T-helper 17 cell (primary cell): ENCODE results near the gene CAMKMT. TPM values are rescaled to one million over a fixed set of nuclear protein-coding genes. Genes with fewer than 3 reads are reported as not detected.

Source experiments
- ATAC-seq: fragments of 150-1000 bp; cut with Tn5 transposase; 2 replicates; pipeline ENCODE4 v1.10.0; 2021; ENCODE audit warnings: mild to moderate bottlenecking, moderate library complexity
- DNase-seq, 3 donors: peaks; one replicate each; pipeline versions ENCODE4 v3.0.0 to v3.0.0-alpha.2; 2020 to 2021
- H3K9me3 ChIP-seq: one replicate; pipeline ENCODE4 v1.7.0; 2013; ENCODE audit warnings: low read length, mild to moderate bottlenecking; ENCODE audit not compliant: control insufficient read depth, poor library complexity, severe bottlenecking
- H3K27ac Mint-ChIP-seq: one replicate; pipeline ENCODE4 v1.8.0; 2022; ENCODE audit warnings: mild to moderate bottlenecking, moderate library complexity, mixed read lengths
- H3K27me3 Mint-ChIP-seq: one replicate; pipeline ENCODE4 v1.8.0; 2022; ENCODE audit warnings: mixed read lengths
- H3K36me3 Mint-ChIP-seq: one replicate; pipeline ENCODE4 v1.8.0; 2022; ENCODE audit warnings: low read depth, mixed read lengths
- H3K4me1 Mint-ChIP-seq: one replicate; pipeline ENCODE4 v1.8.0; 2022; ENCODE audit warnings: mild to moderate bottlenecking, mixed read lengths
- H3K4me3 Mint-ChIP-seq: one replicate; pipeline ENCODE4 v1.8.0; 2022; ENCODE audit warnings: mild to moderate bottlenecking, moderate library complexity, mixed read lengths
- total RNA-seq, 4 donors: library from RNA in 2 of 4; stranded (reverse) in 2 of 4; gene quantifications; one replicate each; pipeline ENCODE4 v1.2.3 and lab custom pipeline; 2022 to 2026

Gene CAMKMT
- total RNA-seq, 2 donors from 2014 or later: 14.8 to 19.8 TPM

DNA sequence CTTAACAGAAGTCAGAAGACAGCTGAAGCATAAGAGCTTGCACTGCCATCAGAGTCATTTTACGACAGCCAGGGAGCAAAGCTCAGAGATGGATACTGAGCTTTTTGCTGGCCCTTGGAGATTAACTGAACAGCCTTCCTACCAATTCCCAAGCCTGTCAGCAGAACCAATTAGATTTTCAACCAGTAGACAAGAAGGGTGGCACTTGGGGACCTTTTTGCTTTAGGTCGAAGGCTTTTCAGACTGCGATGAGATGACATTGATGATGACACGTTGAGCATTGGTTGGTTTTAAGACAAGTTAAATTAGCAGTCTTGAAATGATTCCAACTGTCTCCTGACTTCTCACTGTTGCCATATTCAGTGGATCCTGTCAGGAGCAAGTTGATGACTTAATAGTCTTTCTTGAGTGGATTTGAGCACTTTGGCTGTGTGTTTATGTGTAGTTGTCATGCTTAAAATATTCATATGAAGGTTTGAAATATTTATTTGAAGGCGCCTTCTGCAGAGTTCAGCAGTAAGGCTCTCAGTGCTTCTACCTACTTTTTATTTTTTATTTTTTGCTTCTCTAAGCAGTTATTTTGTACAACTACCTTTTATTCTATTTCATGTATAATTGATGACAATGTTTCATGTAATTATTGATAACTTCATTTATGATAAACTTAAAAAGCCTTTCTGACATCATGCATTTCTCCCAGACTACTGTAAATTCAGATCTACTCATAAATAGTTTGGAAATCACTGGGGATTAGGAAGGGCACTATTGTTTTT lies 256.7 kb downstream of the CAMKMT start:
- no peak overlapping the region for H3K4me3 Mint-ChIP-seq
- DNase-seq (no peak), ATAC-seq (no peak)
- H3K4me1 Mint-ChIP-seq: peaks cover 6% of the 10 kb centered on the region
- no peaks in the 10 kb centered on the region for H3K9me3 ChIP-seq
- no peaks in the 10 kb centered on the region for H3K27me3 Mint-ChIP-seq
- H3K36me3 Mint-ChIP-seq: no peaks in the 10 kb centered on the region
- no peak overlapping the region for H3K27ac Mint-ChIP-seq

DNA sequence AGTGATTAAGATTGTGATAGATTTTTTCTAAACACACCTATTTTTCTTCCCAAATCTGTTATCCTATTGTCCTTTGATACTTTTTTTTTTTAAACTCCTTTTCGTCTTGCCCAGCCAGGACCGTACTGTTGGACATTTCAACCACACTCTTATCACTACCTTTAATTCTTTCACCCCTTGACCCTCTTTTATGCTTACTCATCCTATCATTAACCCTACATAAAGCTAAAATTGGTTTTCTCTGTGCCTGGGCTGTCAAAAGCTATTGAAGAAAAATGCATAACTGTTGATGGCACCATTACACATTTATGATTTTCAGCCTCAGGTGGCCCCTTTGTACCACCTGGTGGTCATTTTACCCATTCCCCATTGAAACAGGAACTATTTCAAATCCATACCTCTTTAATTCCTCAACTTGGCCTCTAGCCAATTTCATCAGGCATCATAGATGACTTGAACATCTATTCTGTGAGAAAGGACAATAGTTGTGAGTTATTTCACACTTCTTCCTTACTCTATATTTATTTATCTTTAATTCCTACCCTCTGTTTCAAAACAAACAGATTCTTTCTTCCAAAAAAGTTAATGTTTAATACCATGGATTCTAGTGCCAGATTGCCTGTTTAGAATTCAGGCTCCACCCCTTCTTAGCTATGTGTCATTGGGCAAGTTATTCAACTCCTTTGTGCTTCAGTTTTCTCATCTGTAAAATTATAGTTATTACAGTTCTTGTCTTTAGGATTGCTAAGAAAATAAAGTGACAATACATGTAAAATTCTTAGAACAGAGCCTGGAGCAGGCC lies 258.6 kb downstream of the CAMKMT start:
- no peaks in the 10 kb centered on the region for H3K9me3 ChIP-seq
- no peak for DNase-seq
- H3K27ac Mint-ChIP-seq: no peak overlapping the region

DNA sequence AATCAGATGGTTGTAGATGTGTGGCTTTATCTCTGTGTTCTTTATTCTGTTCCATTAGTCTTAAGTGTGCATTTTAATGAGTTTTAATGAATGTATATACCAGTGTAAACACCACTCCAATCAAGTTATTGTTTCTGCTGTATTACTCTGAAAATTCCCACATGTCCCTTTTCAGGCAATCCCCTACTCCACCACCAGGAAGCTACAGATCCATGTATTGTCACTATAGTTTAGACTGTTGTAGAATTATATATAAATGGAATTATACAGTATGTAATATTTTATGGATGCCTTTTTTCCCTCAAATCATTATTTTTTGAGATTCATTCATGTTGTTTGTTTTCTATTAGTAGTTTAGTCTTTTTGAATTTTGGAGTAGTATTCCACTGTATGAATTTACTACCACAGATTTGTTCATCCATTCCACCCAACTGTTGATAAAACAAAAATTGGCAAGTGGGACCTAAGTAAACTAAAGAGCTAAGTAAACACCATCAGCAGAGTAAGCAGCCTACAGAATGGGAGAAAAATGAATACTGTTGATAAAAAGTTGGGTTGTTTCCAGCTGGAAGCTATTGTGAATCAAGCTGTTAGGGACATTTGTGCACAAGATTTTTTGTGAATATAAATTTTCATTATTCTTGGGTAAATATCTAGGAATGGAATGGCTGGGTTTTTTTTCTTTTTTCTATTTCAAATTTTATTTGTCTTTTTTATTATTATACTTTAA lies 262.0 kb downstream of the CAMKMT start:
- Mint-ChIP-seq H3K27ac (no peak overlapping the region), H3K27me3 (no peaks in the 10 kb centered on the region), H3K4me1 (no peaks in the 10 kb centered on the region), H3K4me3 (no peak overlapping the region), H3K36me3 (peaks cover 2% of the 10 kb centered on the region)
- DNase-seq (no peak), ATAC-seq (no peak)
- H3K9me3 ChIP-seq: no peaks in the 10 kb centered on the region

More for the DNA sequence above, 258.6 kb downstream of the CAMKMT start:
- Mint-ChIP-seq H3K27me3 (no peaks in the 10 kb centered on the region), H3K36me3 (no peaks in the 10 kb centered on the region), H3K4me3 (no peak overlapping the region), H3K4me1 (peaks cover 6% of the 10 kb centered on the region)
- ATAC-seq: no peak

DNA sequence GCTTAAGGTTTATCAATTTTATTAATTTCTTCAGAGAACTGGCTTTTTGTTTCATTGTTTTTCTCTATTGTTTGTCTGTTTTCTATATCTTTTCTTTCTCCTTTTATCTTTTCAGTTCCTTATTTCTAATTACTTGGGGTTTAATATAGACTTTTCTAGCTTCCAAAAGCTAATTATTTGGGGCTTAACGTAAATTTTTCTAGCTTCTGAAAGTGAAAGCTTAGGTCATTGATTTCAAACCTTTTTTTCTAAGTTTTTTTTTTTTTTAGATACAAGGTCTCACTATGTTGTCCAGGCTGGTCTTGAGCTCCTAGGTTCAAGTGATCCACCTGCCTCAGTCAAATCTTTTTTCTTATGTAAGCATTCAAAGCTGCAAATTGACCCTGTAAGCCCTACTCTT lies 266.6 kb downstream of the CAMKMT start:
- no peak for ATAC-seq
- H3K27ac Mint-ChIP-seq: no peak overlapping the region

DNA sequence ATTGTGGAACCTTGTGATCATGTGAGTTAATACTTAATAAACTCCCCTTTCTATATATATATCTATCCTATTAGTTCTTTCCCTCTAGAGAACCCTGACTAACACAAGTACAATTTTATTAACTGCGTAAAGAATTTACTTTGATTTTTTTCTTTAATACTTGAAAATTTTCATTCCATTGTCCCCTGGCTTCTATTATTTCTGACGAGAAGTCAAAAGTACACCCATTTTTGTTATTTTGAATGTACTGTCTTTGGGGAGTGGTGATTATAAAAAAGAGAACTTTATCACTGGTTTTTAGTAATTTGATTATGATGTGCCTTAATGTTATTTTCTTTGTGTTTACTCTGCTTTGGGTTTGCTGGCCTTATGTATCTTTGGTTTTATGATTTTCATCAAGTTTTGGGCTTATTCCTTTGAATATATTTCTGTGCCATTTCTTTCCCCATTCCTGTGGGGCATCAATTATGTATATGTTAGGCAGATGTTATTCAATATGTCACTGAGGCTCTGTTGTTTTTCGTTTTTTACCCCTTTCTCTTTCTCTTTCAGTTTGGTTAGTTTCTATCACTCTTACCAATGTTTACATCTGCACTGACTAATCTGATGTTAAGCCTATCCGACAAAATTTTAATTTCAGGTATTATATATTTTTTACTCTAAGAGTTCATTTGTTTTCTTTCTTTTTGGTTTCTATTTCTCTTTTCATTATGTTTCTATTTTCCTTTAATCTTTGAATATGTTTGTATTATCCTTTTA lies 271.4 kb downstream of the CAMKMT start:
- no peak for DNase-seq
- H3K4me3 Mint-ChIP-seq: no peak overlapping the region
- H3K27me3 Mint-ChIP-seq: no peaks in the 10 kb centered on the region
- no peaks in the 10 kb centered on the region for H3K4me1 Mint-ChIP-seq
- no peak for ATAC-seq
- no peaks in the 10 kb centered on the region for H3K9me3 ChIP-seq
- H3K27ac Mint-ChIP-seq: no peak overlapping the region
- H3K36me3 Mint-ChIP-seq: peaks cover 2% of the 10 kb centered on the region

More for the DNA sequence above, 266.6 kb downstream of the CAMKMT start:
- no peaks in the 10 kb centered on the region for H3K9me3 ChIP-seq
- Mint-ChIP-seq H3K36me3 (peaks cover 3% of the 10 kb centered on the region), H3K4me3 (no peak overlapping the region), H3K27me3 (no peaks in the 10 kb centered on the region), H3K4me1 (no peaks in the 10 kb centered on the region)
- DNase-seq: no peak

DNA sequence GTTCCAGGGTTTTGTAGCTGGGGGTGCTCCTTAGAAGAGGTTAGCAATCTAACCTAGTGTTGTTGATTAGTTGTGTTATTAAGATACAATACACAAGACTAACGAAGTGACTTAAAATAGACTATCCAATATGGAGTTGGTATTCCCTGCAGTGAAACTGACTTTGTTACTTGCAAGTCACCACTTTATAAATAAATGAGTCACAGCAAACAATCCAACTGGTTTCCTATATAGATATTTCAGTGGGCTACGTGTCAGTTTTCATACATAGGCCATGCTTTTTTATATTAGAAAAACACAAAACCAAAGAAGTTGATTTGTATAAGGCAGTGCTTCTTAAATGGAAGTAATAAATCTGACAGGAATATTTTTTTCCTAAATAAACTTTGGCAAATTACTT lies 274.0 kb downstream of the CAMKMT start:
- H3K27me3 Mint-ChIP-seq: no peaks in the 10 kb centered on the region

DNA sequence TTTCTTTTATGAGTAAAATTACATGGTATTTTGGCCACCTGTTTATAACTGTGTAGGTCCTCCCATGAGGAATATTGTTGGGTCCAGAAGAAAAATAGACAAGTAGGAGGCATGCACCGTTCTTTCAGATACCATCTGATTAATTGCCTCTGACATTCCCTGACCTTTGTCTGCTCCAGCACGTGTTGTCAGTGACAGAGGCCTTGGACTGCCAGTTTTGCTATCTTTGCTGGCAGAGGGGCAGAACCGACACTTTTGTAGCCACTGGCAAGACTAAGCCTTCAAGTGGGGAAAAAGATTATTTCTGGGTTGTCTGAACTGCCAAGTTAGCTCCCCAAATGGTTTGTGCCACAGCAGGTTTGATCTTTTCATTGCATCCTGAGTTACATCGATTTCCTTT lies 276.9 kb downstream of the CAMKMT start:
- ATAC-seq: no peak
- no peaks in the 10 kb centered on the region for H3K27me3 Mint-ChIP-seq
- H3K4me1 Mint-ChIP-seq: no peaks in the 10 kb centered on the region
- DNase-seq: no peak
- no peaks in the 10 kb centered on the region for H3K9me3 ChIP-seq
- H3K36me3 Mint-ChIP-seq: no peaks in the 10 kb centered on the region
- H3K4me3 Mint-ChIP-seq: no peak overlapping the region
- H3K27ac Mint-ChIP-seq: no peak overlapping the region

More for the DNA sequence above, 274.0 kb downstream of the CAMKMT start:
- no peak for DNase-seq
- Mint-ChIP-seq H3K4me3 (no peak overlapping the region), H3K36me3 (peaks cover 2% of the 10 kb centered on the region), H3K4me1 (no peaks in the 10 kb centered on the region), H3K27ac (no peak overlapping the region)
- H3K9me3 ChIP-seq: no peaks in the 10 kb centered on the region
- no peak for ATAC-seq

DNA sequence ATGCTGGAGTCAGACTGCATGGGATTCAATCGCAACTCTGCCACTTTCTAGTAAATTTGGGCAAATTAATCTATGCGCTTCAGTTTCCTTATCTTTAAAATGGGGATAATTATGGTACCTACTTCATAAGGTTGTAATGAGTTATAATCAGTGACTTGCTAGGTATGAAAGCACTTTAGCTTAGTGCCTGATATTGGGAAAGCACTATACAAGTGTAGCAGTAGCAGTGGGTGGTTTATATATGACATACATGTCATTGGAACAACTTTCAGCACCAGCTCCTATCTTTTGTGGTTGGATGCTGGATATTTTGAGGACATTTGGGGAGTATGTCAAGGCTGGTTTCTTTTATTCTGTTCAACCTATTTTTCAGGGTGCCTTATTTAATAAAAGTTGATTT lies 277.7 kb downstream of the CAMKMT start:
- H3K9me3 ChIP-seq: no peaks in the 10 kb centered on the region
- Mint-ChIP-seq H3K4me3 (no peak overlapping the region), H3K27me3 (no peaks in the 10 kb centered on the region), H3K36me3 (no peaks in the 10 kb centered on the region), H3K4me1 (no peaks in the 10 kb centered on the region), H3K27ac (no peak overlapping the region)
- no peak for ATAC-seq
- no peak for DNase-seq

DNA sequence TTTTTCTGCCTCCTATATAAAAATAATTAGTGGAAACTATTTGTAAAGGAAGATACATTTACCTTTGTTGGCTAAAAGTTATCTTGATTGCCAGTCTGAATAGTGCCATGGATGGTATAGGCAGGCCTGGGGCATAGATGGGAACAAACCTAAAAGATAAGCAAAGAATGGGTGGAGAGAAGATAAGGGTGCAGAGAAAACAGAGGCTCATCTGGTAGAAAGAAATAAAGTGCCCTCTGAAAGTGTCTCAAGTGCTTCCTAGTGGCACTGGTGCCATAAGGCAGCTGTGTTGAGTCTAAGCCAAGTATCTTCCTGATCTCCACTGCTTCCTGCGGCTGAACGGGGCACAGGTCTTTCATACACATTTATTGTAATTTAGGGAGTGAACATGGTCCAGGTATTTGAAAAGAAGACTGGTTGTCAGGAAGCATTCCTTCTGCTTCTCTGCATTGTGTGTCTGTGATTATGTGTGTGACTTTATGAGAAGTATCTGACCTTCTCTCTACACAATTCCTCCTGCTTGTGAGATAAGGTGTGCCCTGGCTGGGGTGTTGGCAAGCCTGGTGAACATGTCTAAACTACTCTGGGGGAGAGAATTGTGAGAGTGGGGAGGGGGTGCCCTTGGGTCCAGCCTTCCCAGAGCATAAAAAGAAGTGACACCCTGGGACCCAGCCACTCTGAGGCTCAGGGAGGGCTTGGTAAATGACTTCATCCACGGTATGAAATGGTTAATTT lies 280.5 kb downstream of the CAMKMT start:
- Mint-ChIP-seq H3K27me3 (no peaks in the 10 kb centered on the region), H3K4me3 (no peak overlapping the region)
- ATAC-seq: no peak

DNA sequence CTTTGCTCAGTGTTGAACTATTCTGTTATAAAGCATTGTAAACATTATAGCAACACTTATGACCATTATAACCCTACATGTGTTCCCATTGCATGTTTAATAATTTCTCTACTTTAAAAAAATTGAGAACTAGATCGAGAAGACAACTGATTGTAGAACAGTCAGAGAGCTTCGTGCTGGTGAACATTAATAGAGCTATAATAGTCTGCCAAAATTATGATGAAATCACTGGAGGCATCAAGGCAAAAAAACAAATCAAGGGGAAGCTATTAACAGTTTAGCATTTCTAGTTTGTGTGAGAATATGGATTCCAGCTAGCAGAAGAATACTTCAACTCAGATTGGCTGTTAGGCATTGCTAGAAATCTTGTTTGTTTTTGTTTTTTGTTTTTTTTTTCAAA lies 284.2 kb downstream of the CAMKMT start:
- H3K4me1 Mint-ChIP-seq: peaks cover 5% of the 10 kb centered on the region
- H3K4me3 Mint-ChIP-seq: no peak overlapping the region
- H3K27me3 Mint-ChIP-seq: no peaks in the 10 kb centered on the region
- H3K27ac Mint-ChIP-seq: no peak overlapping the region
- H3K36me3 Mint-ChIP-seq: no peaks in the 10 kb centered on the region
- H3K9me3 ChIP-seq: no peaks in the 10 kb centered on the region
- DNase-seq (no peak), ATAC-seq (no peak)

More for the DNA sequence above, 280.5 kb downstream of the CAMKMT start:
- H3K9me3 ChIP-seq: no peaks in the 10 kb centered on the region
- Mint-ChIP-seq H3K36me3 (no peaks in the 10 kb centered on the region), H3K4me1 (peaks cover 2% of the 10 kb centered on the region), H3K27ac (no peak overlapping the region)
- no peak for DNase-seq

DNA sequence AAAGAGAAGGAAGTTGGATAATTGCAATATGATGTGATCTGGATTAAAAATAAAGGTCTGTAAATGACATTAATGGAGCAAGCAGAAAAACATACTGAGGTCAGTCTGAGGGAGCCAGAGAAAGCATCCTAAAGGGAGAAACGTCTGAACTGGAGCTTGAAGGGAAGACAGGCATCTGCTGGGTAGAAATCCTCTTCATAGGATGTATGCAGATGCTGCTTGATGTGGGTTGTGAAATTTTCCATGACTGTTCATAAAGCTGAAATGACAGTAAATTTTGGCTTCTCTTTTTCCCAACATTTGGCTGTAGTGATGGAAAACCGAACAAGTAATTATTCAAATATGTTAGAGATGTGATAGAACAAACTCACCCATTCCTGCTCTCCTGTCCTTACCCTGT lies 287.6 kb downstream of the CAMKMT start:
- Mint-ChIP-seq H3K27ac (no peak overlapping the region), H3K4me1 (peaks cover 10% of the 10 kb centered on the region), H3K27me3 (no peaks in the 10 kb centered on the region), H3K4me3 (no peak overlapping the region), H3K36me3 (no peaks in the 10 kb centered on the region)
- no peak for DNase-seq
- no peaks in the 10 kb centered on the region for H3K9me3 ChIP-seq
- ATAC-seq: no peak

DNA sequence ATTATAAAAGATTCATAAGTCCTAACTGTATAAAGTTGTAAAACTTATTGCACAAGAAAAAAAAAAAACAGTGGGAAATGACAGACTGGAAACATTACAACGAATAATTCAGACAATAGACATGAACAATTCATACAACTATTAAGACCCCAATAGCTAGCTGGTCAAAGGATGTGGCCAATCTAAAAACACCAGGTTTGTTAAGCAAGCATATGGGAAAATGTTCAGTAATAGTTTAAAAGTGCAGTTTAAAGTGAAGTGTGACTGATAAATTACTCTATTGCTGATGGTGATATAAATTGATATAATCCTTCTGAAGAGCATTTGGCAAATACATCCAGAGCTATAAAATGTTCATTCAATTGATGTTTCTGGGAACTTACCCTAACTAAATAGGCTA lies 289.0 kb downstream of the CAMKMT start:
- Mint-ChIP-seq H3K4me1 (peaks cover 13% of the 10 kb centered on the region), H3K36me3 (no peaks in the 10 kb centered on the region), H3K27me3 (no peaks in the 10 kb centered on the region), H3K4me3 (no peak overlapping the region), H3K27ac (no peak overlapping the region)
- DNase-seq (no peak), ATAC-seq (no peak)
- H3K9me3 ChIP-seq: no peaks in the 10 kb centered on the region
